Sigmoid colon (tissue), 4 donors: ENCODE data around the gene GRM8.

Experiments
- CTCF ChIP-seq, 4 experiments: fragments of 450-650 bp in 3 of 4; fragments of 200-600 bp in 1 of 4; IDR thresholded peaks; one replicate each; pipeline ENCODE4 v1.5.1; 2016 to 2019; ENCODE audit warnings: antibody characterized with exemption in 4 of 4, mild to moderate bottlenecking in 3 of 4, moderate library complexity in 2 of 4
- EP300 ChIP-seq, 4 donors: sonication (generic); formaldehyde crosslinking; IDR thresholded peaks; one replicate each; pipeline ENCODE4 v1.6.1; 2017; ENCODE audit warnings: antibody characterized with exemption in 4 of 4
- POLR2A ChIP-seq, 2 donors: fragments of 450-650 bp; IDR thresholded peaks; one replicate each; pipeline ENCODE4 v1.6.1; 2016; ENCODE audit warnings: antibody characterized with exemption in 2 of 2, mild to moderate bottlenecking in 2 of 2, moderate library complexity in 2 of 2
- POLR2AphosphoS5 ChIP-seq, 4 donors: sonication (generic); formaldehyde crosslinking; IDR thresholded peaks; one replicate each; pipeline ENCODE4 v1.6.1; 2017; ENCODE audit warnings: antibody characterized with exemption in 4 of 4

GRCh38 chr7:127059475-127059874 is 193.3 kb downstream of the GRM8 start:
- TF ChIP-seq CTCF (IDR thresholded peaks at IDR 0.05), result no peak
- no peak for TF ChIP-seq POLR2AphosphoS5 (IDR thresholded peaks at IDR 0.05)
- TF ChIP-seq POLR2A (IDR thresholded peaks at IDR 0.05), result no peak
- no peak for TF ChIP-seq EP300 (IDR thresholded peaks at IDR 0.05)
